ENCODE measurements around the gene APH1A.
A peak's percentile ranks its signal among the peaks of the same experiment; 100 is the strongest.
"Not testable (repeated sequence)": the region's sequence is repeated elsewhere in the genome, so short reads cannot be mapped to it uniquely, and the experiment has no call there.

Gene APH1A

DNA sequence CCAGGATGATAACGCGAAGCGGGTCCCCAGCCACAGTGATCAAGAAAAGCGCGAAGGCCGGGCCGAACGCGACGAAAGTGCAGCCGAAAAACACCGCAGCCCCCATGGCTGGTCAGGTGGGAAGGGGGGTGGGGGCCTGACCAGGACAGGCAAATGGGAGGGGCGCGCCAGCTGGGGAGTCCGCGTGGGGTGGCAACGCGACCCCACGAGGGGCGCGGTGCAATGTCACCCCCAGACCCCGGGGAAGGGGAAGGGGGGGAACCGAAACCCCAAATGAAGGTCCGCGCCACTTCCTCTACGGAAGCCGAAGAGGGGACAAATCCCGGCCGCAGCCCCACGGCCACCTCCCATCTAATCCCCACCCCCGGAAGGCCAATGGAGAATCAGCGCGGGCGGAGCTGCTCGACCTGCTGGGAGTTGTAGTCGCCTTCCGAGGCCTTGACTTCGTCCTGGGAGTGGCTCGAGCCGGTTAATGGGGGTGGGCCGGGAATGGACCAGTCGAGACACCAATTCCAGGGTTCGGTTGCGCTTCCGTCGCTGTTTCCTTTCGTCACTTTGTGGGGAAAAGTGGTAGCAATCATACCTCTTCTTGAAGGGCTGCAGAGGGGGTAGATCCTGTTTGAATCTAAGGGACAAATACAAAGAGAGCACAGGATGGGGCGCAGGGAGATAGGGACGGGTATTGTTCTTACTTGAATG is at the start of gene APH1A:
Gene APH1A, minus strand, starts transcription at position 312 of the 699 bp plus-strand sequence. Its CDS starts 206 bp downstream, at position 106.
- DNase-seq: peak; percentile 87 to 90

DNA sequence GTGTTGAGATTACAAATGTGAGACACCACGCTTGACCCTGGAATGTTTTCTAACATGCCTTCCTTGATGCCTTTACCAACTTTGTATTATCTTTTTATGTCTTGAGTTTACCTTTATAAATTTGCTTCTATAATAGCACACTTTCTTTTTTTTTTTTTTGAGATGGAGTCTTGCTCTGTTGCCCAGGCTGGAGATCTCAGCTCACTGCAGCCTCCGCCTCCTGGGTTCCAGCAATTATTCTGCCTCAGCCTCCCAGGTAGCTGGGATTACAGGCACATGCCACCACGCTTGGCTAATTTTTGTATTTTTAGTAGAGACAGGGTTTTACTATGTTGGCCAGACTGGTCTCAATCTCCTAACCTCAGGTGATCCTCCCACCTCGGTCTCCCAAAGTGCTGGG is 45.9 kb upstream of the APH1A start:
- DNase-seq: not testable (repeated sequence)

DNA sequence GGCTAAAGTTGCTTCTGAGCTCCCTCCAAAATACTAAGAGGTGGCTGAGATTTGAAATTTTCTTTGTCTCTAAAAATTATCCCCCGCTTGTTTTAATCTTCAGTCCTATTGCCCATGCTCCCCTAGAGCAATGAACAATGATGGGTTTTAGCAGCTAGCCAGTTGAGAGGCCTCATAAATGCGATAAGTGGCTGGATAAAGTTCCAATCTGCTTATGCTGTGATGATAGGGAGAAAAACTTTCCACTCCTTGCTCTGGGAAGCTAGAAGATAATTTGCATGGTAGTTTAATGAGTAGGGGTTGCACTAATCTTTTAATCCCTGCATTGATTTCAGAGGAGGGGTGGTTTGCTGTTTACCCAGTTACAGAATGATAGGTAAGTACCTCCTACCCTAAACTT is 42.9 kb upstream of the APH1A start:
- no peak for DNase-seq

DNA sequence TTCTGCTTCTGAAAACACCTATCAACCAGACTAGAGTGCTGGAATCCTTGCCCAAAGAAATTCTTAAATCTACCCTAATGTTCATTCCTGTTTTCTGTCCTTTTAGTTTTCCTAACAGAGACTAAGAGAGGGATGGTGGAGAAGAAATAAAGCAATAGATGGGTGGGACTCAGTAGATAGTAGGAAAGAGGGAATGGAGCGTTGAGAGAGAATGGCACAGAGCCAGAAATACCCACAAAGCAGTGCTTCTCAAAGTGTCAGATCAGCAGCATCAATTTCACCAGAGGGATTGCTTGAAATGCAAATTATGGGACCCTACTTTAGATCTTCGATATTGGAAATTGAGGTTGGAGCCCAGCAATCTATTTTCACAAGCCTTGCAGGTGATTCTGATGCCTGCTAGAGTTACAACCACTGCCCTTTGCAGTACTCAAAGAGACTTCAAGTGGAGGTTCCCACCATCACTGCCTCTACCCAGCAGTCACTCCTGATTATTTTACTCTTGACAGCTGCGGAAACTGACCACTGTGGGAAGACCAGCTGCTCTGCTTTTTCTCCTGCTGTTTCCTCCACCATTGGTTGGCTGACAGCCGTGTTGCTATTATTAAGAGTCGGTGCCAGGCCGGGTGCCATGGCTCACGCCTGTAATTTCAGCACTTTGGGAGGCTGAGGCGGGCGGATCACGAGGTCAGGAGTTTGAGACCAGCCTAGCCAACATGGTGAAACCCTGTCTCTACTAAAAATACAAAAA is 41.1 kb upstream of the APH1A start:
- DNase-seq: no peak

DNA sequence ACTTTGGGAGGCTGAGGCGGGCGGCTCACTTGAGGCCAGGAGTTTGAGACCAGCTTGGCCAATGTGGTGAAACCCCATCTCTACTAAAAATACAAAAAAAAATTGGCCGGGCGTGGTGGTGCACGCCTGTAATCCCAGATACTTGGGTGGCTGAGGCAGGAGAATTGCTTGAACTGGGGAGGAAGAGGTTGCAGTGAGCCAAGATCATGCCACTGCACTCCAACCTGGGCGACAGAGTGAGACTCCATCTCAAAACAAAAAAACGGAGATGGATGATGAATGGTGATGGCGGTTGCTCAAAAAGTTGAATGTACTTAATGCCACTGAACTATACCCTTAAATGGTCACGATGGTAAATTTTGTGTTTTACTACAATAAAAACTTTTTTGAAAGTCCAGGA is 39.8 kb upstream of the APH1A start:
- DNase-seq: not testable (repeated sequence)

DNA sequence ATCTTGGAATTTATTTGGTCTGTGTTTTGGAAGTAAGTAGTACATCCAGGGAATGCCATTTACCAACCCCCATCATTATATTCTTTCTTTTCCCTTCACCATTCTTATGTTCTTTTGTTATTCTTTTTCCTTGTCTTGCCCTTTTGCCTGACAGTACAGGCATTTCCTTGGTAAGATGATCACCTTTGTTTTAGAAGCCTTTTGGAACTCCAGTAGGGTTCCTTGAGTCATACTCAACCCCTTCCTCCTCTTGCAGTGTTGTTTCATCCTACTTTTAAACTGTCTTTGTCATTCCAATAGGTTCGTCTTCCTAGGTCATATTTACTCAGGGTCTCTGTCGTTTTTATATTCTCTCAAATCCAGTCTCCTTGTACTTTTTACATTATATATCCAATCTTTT is 34.1 kb upstream of the APH1A start:
- no peak for DNase-seq

DNA sequence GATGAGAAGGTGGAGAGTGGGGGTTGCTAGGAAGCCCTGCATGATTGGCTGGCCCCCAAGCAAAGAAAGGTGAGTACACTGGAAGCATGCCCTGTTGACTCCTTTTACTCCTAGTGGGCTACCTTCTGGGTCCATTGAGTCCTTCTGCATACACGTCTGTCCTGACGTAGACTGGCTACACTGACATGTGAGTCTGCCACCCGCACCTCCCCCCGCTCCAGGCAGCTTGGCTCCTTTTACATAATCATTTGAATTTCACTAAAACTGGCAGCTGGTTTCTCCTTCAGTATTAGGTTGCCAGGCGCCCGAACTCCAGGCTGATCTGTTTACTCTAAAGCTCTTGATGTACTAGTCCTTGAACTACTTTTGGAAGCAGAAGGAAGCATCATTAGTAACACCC is 33.5 kb upstream of the APH1A start:
- no peak for DNase-seq

DNA sequence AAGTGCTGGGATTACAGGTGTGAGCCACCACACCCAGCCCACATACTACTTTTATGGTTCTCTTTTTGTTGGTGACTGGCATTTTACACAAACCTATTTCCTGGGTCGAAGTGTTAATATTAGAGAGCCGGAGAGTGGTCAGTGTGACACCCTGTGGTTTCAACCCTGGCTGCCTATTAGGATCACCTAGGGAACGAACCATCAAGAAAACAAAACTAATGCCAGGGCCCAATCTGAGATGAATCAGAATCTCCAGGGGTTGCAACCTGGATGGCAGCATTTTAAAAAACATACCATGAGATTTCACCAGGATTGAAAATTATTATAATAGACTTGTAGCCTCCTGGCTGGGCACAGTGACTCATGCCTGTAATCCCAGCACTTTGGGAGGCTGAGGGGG is 30.9 kb upstream of the APH1A start:
- no peak for DNase-seq

DNA sequence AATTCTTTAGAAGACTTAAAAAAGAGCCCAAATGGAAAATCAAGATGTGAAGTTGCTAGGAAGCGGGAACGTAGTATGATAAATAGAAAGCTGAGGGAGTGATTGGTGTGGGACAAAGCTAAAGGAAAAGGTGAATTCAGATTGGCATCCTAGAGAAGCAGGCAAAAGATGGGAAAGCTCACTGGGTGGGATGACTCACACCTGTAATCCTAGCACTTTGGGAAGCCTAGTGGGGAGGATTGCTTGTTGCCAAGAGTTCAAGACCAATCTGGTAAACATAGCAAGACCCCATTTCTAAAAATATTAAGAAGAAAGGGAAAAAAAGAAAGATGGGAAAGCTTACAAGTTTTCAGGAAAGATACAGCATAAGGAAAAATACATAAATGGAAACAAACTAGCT is 26.7 kb upstream of the APH1A start:
- DNase-seq: no peak

DNA sequence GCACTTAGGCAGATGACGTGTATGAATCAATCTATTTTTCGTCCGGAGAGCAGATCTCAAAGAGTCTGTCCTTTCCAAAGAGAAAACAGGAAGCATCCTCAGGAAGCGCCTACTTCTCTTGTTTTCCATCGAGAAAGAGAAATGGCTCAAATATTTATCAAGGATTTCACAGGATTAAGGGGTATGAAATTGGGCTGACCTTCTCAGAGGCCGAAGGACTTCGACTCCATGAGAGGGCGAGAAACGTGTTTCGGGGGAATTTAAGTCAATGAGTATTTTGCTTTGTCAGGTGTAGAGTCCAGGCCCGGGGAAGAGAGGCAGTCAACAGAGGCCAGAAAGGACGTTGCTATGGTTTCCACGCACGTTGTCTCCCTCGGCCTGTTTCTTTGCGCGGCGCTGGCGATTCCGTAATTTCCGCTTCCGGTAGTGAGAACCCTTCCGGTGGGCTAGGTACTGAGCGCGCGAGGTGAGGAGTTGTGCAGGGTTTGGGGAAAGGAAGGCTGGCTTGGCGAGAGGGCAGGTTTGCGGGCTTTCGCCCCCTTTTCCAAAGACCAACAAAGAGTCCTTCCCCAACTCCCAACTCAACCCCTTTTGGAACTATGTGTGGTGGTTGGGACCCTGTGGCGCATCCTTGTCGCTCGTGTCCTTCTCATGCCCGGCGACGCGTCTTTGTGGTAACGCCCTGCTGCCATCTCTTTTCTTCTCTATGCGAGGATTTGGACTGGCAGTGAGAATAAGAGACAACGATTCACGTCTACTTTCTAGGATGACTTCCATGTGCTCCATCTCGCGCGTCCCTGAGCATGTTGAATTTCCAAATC is 24.8 kb upstream of the APH1A start, which contains the start of gene MRPS21:
Gene MRPS21, plus strand, starts transcription at position 429 of the 821 bp plus-strand sequence. CDS start 506 bp downstream, outside the sequence.
- peak; percentile 78 to 79 for DNase-seq

DNA sequence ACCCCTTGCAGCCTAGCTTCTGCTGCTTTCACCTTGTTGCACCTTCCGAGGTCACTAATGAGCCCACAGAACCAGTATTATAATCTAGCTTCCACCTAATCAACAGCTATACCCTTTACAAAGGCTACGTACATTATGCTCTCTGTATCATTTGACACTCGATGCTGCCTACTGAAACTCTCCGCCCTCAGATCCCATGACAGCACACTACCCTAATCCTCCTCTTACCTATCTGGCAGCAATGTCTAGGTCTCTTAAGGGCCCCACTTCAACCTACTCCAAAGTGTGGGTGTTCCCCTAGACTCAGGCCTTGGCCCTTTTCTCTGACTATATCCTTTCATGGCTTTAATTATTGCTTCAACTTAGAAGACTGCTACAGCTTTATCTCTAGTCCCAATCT is 20.0 kb upstream of the APH1A start:
- DNase-seq: no peak

DNA sequence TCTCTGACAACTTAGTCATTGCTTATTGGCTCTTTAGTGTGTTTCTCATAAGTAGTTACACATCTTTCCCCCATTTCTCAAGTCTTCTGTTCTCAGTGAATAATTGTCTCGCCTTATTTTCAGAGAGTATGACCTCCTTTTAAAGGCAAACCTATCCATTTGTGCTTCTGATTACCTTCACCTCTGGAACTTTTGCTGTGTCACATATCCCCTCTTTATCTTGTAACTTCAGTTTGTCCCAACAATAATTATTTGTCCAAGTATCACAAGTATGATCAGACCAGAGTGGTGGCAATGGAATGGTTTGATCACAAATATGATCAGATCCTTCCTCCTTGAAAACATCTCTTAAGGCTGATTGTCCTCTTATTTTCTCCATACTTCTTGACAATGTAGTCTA is 19.6 kb upstream of the APH1A start:
- DNase-seq: no peak

DNA sequence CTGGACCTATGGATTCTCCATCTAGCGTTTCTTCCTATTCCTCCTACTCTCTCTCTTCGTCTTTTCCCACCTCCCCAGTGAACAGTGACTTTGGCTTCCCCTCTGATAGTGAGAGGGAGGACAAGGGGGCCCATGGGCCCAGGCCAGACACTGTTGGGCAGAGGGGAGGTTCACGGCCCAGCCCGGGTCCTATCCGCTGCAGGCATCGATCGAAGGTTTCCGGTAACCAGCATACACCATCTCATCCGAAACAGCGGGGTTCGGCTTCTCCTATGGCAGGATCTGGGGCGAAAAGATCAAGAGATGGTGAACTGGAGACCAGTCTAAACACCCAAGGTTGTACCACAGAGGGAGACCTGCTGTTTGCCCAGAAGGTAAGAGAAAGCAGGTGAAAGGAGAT is 14.4 kb upstream of the APH1A start:
- DNase-seq: no peak

DNA sequence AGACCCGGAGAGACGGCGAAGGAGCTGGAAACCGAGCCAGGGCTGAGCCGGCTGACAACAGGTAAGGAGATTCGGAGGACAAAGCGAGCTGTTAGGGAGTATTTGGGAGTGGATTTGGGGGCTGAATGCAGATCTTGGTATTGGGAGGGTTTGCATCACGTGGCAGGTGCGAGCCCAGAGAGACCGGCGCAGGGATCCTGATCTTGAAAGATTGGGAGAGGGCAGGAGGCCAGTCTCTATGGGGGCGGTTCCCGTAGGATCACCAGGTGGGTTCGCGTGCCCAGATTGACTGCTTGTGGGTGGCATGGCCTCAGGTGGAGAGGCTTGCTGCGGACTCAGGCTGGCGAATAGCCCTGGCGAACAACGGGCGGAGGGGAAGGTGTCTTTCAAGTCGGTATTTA is 13.7 kb upstream of the APH1A start:
- DNase-seq: no peak

DNA sequence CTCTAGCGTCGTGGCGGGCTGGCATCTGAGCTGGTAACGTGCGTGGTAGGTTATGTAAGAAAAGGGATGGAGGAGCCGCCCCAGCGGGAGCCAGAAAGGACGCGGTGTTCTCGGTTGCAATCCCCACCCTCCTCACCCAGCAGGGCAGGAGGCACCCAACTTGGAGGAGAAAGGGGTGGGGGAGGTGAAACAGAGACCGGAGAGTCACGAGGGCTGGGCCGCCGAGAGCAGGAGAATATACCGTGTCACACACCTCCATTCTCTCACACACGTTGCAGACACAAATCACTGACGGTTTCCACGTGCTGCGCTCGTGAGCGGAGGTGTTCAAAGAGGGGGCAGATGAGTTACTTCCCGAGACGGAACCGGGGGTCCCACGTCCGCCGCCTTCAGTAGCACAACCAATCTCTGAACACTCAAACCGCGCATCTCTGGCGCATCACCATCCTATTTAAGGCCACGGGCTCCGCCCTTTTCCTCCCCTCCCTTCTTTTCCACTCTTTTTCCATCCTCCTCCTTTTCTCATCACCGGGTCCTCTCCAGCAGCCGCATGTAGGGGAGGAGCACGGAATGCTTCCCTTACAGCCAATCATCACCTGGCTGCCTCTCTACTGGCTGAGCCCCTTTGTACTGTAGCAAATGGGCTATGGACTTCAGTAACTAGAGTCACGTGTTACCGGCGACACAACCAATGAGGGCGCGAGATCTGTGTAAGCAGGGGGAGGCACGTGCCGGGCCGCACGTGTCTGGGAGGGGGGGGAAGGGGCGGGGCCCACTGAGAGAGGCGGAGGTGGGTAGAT is 13.1 kb upstream of the APH1A start, which contains the start of gene CIART:
Gene CIART, plus strand, starts transcription at position 797 of the 800 bp plus-strand sequence. CDS start 714 bp downstream, outside the sequence.
- peak; percentile 73 to 77 for DNase-seq

DNA sequence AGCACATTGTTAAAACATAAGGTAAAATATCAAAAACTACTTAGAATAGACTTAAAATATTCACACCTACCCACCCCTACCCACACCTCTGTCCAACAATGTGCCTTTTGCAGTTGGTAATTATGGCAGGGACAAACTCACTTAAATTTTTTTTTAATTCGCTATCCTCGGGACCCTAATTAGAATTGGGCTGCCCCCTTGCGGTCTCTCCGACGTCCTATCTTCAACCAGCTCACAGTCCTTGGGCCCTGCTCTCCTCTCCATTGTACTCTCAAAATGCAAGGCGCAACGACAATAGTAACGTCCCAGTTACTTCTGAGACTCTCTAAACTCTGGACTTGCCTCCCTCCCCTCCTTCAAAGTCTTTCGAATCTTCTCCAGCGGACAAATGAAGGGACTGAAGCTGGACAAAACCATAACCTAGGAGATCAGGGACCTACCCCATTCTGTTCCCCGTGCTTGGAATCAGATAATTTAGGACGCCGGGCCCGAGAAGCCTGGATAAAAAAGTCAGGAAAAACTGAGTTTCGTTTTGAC is 12.5 kb upstream of the APH1A start:
- peak; percentile 60 to 63 for DNase-seq

DNA sequence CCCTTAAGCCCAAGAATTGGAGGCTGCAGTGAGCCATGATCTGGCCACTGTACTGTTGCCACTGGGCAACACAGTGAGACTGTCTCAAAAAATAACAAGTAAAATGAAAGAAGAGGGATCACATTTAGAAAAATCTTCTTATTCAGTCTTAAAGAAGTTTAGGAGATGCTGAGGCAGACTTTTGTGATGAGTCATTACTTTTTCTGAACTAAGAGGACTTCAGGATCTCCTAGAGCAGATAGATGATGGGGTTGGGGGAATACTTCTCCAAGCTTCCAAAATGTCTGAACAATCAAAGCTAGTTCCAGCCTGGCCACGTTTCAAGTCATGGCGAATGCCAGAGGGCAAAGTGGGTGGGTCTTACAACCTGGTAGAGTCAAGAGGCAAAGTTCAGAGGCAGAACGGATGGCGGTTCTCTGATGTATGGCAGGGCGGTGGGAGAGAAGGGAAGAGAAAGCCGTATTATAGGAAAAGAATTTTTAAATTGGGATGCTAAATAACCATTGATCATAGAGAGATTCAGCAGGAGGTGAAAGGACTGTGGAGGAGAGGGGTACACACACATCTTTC is 11.4 kb upstream of the APH1A start:
- DNase-seq: no peak

DNA sequence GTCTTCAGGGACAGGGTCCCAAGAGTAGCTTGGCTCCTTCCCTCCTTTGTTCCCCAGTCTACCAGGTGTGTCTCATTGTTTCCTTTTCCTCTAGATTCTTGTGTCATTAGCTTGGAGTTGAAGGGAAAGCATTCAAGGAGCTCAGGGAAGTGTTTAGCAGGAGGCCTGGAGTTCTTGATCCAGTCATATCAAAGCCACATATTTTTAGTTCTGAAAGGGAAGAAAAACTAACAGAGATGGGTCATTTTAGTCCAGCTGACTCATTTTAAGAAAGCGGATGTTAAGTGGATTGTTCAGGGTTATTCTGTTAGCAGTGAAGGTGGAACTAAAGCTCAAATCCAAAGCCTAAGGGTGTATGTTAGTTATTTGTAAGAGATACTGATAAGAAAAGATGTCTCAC is 4.5 kb upstream of the APH1A start:
- DNase-seq: no peak

DNA sequence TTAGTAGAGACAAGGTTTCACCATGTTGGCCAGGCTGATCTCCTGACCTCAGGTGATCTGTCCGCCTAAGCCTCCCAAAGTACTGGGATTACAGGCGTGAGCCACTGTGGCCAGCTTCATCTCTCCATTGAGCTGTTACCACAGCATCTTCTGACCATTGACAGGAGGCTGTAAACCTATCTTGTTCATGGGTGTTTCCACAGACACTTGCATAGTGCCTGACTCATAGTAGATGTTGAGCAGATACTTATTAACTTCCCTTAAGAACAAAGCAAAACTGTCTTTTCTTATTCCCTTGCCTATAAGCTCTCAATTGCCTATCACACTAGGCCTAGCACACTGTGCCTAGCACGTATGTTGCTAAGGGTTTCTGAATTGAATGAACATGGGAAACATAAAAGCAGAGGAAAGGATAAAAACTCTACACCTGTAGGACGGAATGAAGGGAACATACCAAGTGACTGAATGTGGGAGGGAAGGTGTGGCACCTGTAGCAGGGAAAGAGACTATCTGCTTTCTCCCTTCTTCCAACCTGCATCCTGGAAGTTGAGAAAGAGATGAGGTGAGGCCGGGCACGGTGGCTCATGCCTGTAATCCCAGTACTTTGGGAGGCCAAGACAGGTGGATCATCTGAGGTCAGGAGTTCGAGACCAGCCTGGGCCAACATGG is 2.6 kb upstream of the APH1A start:
- no peak for DNase-seq

DNA sequence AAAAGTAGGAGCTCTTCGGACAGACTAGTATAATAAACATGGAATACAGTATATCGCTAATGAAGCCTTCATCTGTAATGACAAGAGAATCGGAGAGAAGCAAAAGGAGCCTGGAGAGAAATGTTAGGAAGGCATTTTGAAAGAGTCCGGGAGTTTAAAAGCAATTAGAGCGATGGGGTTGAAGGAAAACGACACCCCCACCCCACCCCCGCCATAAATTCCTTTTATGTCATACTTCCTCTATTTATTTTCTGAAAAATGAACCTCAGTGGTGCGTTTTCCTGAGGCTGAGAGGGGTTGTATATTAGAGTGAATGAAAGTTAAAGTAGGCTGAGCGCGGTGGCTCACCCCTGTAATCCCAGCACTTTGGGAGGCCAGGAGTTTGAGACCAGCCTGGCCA is 635 bp upstream of the APH1A start:
- no peak for DNase-seq

DNA sequence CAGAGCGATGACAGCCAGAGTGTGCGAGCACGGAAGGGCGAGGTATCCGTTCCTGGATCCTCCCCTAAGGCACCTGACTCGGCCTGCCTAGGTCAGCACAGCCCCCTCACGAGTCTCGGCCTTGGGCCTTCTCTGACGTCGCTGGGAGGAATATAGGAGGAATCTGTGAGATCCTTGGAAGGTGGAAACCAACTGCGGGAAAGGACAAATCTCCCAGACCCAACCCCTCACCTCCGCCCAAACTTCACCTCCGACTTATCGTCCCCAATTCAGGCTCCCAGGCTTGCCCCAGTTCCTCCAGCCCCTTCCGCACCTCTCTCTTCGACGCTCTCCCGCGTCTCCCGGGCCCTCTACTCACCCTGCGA is 494 bp downstream of the APH1A start:
- peak; percentile 15 to 16 for DNase-seq

Measured in activated CD4-positive, alpha-beta T cell treated with anti-CD3 and anti-CD28 coated beads, Interleukin-2, amount 50 U/mL, for 4 hours (primary cell).